MM.1S (cell line): ENCODE results near the gene MTCL1.

Source experiments
- EZH2 ChIP-seq: fragments of 300-600 bp; sonication (generic); optimal IDR thresholded peaks from 2 replicates; pipeline ENCODE3; 2017; ENCODE audit warnings: low read depth, mild to moderate bottlenecking, antibody characterized with exemption, low read length, mixed read lengths
- EZH2phosphoT487 ChIP-seq: fragments of 300-600 bp; sonication (generic); IDR thresholded peaks from 2 replicates; pipeline ENCODE4 v1.6.1; 2018; ENCODE audit warnings: antibody characterized with exemption, low read length
- TF ChIP-seq, protein P1 (sequence below): fragments of 300-600 bp; sonication (generic); IDR thresholded peaks from 2 replicates; pipeline ENCODE4 v1.5.1; 2016; ENCODE audit warnings: antibody characterized with exemption, low read length, mixed read lengths

DNA sequence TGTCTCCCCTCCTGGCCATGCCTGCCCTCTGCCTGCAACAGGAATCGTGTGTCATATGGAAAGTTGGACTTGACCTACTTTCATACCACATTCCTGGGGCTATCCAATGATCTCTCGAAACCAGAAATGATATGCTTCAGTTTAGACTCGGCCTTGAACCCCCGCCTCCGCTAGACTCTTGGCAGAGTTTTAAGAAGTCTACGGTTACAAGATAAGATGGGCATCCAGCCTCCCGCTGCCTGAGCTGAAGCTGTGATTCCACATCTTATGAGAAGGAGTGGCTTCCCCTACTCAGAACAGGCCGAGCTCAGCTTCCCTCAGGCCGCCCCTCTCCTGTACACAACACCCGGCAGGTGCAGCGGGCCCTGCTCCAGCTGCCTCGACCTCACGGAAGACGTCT, 73.9 kb downstream of the MTCL1 start:
- TF ChIP-seq, protein P1, sequence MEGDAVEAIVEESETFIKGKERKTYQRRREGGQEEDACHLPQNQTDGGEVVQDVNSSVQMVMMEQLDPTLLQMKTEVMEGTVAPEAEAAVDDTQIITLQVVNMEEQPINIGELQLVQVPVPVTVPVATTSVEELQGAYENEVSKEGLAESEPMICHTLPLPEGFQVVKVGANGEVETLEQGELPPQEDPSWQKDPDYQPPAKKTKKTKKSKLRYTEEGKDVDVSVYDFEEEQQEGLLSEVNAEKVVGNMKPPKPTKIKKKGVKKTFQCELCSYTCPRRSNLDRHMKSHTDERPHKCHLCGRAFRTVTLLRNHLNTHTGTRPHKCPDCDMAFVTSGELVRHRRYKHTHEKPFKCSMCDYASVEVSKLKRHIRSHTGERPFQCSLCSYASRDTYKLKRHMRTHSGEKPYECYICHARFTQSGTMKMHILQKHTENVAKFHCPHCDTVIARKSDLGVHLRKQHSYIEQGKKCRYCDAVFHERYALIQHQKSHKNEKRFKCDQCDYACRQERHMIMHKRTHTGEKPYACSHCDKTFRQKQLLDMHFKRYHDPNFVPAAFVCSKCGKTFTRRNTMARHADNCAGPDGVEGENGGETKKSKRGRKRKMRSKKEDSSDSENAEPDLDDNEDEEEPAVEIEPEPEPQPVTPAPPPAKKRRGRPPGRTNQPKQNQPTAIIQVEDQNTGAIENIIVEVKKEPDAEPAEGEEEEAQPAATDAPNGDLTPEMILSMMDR: no peak
- TF ChIP-seq EZH2 (no peak), EZH2phosphoT487 (no peak)
